ENCODE data around the gene PFKFB4. TPM values are rescaled to one million over a fixed set of nuclear protein-coding genes. Genes with fewer than 3 reads are reported as not detected.

The PFKFB4 gene
- total and polyA plus RNA-seq, 12 donors = 0.40 to 7.7 (median 1.2) TPM

DNA sequence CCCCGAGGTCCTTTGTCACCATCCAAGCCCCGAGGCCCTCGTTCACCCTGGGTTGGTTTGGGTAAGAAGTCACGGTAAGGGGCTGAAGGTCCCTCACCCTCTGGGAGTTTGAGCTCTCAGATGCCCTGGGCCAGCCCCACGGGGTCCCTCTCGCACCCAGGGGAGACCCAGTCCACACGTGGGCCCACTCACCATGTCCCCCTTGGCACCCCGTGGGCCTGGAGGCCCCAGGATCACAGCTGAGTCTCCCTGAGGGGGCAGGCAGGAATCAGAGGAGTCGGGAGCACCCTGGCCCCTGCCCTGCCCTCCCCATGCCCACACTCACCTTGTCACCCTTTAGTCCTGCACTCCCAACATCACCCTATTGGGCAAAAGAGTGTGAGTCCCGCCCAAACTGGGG, 12.8 kb upstream of the PFKFB4 start:
- Histone ChIP-seq H3K4me1 (peaks cover 0 to 22% (median 0%) of the 10 kb centered on the region in 9 donors), H3K36me3 (peaks cover 0 to 10% (median 0%) of the 10 kb centered on the region in 9 donors), H3K4me3 (no peak overlapping the region), H3K27me3 (no peaks in the 10 kb centered on the region), H3K9me3 (no peaks in the 10 kb centered on the region), H3K27ac (no peak overlapping the region)
- 86 to 91% methylated on average over 10 of the region's 10 CpGs for WGBS, 2 donors
- DNase-seq = no peak
- no peak for ATAC-seq
- TF ChIP-seq, protein P1, sequence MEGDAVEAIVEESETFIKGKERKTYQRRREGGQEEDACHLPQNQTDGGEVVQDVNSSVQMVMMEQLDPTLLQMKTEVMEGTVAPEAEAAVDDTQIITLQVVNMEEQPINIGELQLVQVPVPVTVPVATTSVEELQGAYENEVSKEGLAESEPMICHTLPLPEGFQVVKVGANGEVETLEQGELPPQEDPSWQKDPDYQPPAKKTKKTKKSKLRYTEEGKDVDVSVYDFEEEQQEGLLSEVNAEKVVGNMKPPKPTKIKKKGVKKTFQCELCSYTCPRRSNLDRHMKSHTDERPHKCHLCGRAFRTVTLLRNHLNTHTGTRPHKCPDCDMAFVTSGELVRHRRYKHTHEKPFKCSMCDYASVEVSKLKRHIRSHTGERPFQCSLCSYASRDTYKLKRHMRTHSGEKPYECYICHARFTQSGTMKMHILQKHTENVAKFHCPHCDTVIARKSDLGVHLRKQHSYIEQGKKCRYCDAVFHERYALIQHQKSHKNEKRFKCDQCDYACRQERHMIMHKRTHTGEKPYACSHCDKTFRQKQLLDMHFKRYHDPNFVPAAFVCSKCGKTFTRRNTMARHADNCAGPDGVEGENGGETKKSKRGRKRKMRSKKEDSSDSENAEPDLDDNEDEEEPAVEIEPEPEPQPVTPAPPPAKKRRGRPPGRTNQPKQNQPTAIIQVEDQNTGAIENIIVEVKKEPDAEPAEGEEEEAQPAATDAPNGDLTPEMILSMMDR (IDR thresholded peaks at IDR 0.05) = no peak
- intact Hi-C loops (cut with DNase I) = no loop called here

DNA sequence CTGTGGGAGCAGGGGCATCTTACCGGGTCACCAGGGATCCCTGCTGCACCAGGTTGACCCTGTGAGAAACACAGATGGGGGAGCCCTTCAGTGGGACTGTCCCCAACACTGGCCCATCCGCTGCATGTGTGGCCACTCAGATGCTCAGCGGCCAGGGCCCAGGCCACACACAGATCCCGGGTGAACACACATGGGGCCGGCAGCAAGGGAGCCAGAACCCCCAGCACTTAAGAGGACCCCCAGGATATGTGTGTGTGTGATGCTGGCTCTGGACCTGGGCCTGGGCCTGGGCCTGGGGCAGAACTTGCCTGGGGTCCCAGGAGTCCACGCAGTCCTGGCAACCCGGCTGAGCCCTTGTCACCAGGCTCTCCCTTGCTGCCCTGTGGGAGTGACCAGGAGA, 11.9 kb upstream of the PFKFB4 start:
- ATAC-seq (no peak), DNase-seq (no peak)
- H3K36me3 ChIP-seq = peaks cover 0 to 10% (median 0%) of the 10 kb centered on the region in 9 donors
- H3K27me3 ChIP-seq = no peaks in the 10 kb centered on the region
- TF ChIP-seq, protein P1 (IDR thresholded peaks at IDR 0.05) = no peak
- WGBS, 2 donors = 92 to 94% methylated on average over 7 of the region's 7 CpGs
- no peak overlapping the region for H3K27ac ChIP-seq
- H3K4me1 ChIP-seq = peaks cover 0 to 32% (median 0%) of the 10 kb centered on the region in 9 donors
- intact Hi-C loops (cut with DNase I) = no loop called here
- no peaks in the 10 kb centered on the region for H3K9me3 ChIP-seq
- no peak overlapping the region for H3K4me3 ChIP-seq

DNA sequence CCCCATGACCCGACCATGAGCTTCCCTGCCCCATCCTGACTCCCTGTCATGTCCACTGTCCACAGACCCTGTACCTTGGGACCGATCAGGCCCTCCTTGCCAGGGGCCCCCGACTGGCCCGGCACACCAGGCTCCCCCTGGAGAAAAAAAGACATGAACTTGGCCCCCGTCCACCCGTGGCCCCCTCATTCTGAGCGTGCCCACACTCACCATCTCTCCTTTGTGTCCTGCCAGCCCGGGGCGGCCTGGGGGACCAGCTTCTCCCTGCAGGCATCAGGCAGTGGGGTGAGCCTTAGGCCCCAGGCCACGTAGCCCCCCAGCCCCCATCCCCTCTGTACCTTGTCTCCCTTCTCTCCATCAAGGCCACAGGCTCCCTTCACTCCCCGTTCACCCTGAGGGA, 10.9 kb upstream of the PFKFB4 start:
- TF ChIP-seq, protein P1 (IDR thresholded peaks at IDR 0.05) = no peak
- 91 to 97% methylated on average over 11 of the region's 11 CpGs for WGBS, 2 donors

DNA sequence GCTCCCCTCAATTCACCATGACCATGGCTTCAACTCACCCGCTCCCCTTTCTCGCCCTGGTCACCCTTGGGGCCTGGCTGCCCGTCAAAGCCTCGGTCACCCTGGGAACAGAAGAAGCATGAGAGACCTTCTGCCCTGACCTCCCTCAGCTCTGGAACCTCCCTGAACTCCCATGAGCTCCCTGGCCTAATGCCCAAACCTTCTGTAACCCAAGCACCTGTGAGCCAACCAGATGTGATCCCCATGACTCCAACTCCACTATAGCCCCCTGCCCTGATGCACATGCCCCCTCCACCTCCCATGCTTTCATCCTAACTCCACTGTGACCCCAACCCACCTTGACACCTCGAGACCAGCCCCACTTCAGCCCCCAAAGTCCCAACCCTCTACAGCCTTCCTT, 10.5 kb upstream of the PFKFB4 start:
- TF ChIP-seq, protein P1 (IDR thresholded peaks at IDR 0.05) = no peak
- intact Hi-C loops (cut with DNase I) = no loop called here
- ATAC-seq (no peak), DNase-seq (no peak)
- H3K27me3 ChIP-seq = no peaks in the 10 kb centered on the region
- WGBS, 2 donors = 86% methylated on average over 5 of the region's 5 CpGs
- H3K27ac ChIP-seq = no peak overlapping the region
- H3K4me1 ChIP-seq = peaks cover 0 to 36% (median 0%) of the 10 kb centered on the region in 9 donors
- peaks cover 0 to 8% (median 0%) of the 10 kb centered on the region in 9 donors for H3K36me3 ChIP-seq
- no peaks in the 10 kb centered on the region for H3K9me3 ChIP-seq
- no peak overlapping the region for H3K4me3 ChIP-seq

More for the DNA sequence above, 10.9 kb upstream of the PFKFB4 start:
- Histone ChIP-seq H3K4me1 (peaks cover 0 to 36% (median 0%) of the 10 kb centered on the region in 9 donors), H3K27ac (no peak overlapping the region), H3K36me3 (peaks cover 0 to 10% (median 0%) of the 10 kb centered on the region in 9 donors), H3K9me3 (no peaks in the 10 kb centered on the region), H3K4me3 (no peak overlapping the region), H3K27me3 (no peaks in the 10 kb centered on the region)
- no peak for DNase-seq
- intact Hi-C loops (cut with DNase I) = no loop called here
- ATAC-seq = no peak

Measured in heart right ventricle (tissue), 16 donors.